Measurements from ENCODE around the gene HLA-DMB. TPM values are rescaled to one million over a fixed set of nuclear protein-coding genes. Genes with fewer than 3 reads are reported as not detected.

HLA-DMB gene
- 0.22 and 0.34 TPM in 2 replicates for total RNA-seq

DNA sequence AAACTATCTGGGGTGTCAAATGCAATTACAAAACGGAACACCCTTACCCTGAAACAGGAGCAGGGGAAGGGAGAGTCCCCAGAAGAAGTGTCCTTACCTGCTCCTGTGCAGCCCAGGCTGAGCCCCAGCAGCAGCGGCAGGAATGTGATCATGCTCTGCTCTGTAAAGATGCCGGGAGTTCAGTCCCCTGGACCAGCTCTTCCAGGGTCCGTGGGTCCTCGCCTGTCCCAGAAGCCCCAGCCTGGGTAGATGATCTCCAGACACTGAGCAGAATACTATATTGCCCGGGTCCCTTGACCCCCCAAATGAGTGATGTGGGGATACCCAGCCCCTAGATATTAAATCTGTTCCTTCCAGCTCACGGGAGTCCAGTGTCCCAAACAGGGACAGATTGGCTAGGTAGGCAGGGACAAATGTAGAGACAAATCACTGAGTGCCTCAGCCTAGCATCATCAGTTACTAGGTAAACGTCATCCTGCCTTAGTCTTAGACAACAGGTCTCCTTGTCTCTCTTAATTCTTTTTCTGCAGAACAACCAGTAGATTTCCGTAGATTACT lies at the start of gene HLA-DMB:
HLA-DMB (minus strand) TSS at position 373 of the 558 bp plus-strand sequence; CDS start at position 152, 221 bp downstream.

DNA sequence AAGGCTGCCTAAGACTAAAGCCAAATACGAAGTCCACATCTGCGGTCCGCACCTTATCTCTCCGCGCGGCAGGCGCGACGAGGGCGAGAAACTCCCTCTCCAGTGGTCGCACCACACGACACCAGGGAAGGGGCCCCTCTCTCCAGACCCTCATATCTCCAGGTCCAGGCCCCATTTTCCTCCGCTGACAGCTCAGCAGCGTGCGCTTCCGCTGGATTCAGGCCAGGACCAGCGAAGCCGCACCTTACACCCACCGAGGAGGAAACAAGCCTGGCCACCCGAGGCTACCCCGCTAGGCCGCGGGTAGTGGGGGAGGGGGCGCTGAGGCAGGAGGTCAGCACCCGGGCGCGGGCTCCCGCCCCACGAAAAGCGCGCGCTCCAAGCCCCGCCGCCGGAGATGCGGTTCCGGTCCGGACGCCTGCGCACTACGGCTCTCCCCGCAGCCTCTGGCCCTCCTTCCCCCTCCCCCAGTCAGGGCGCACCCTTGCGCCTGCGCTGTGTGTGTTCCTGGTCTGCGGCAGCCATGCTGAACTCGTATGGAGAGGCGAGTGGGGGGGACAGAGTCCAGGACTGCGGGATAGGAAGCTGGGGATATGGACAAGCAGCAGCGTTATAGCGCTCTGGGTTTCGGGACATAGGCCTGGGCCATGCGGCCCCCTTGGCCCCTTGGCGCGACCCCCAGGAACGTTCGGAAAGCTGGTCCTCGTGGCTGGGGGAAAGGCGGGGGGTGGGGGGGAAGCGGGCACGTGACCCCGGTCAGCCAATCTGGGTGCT lies 27.5 kb upstream of the HLA-DMB start, which contains the start of gene BRD2:
BRD2 (plus strand) TSS at position 502 of the 774 bp plus-strand sequence. CDS start 4,305 bp downstream, outside the sequence.

DNA sequence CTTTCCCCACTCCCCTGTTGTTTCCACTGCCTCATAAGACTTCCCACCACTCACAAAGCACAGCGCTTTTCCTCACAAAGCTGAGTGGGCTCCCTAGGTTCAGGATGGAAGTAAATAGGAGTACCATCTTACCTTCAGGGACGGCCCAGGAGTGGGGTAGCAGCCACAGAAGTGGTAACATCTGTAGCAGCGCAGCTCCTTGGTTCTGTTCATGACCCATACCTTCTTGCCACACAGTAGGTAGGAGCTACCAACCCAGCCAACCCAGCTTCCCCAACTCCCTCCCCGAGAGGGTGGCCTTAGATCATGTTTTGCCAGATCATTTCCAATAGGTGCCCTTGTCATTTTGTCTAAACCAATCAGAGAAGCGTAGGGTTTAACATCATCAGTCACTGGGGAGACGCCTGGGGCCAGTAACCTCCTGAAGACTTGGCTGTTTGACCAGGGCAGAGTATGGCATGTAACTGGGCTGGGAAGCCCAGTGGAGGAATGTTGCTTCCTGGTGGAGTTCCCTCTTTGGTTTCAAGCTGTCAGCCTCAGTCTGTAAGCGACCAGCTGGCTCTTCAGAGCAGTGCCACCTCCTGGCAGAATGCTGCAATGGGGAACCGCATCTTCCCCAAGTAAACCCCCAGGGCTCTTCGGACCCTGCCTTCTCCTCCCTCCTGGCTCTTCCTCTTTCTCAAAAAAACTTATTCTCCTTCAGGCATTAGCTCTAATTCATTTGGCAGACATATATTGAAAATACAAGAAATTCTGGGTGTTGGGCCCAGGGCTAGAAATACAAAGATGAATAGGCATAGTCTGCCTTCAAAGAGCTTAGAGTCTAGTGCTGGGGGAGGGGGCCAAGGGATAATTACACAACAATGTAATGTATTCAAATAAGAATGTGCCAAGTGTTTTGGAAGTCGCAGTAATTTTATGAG lies 12.2 kb upstream of the HLA-DMB start, which contains the start of gene HLA-DMA:
HLA-DMA (minus strand) TSS at position 281 of the 923 bp plus-strand sequence; CDS start at position 220, 61 bp downstream.

Other genes with a start within 250 kb of the HLA-DMB start
- not detected in 2 replicates for gene HLA-DQA2, start 199.6 kb downstream of the HLA-DMB start, total RNA-seq
- not detected in 2 replicates for gene HLA-DQB2, start 177.5 kb downstream of the HLA-DMB start, total RNA-seq
- not detected in 2 replicates for gene HLA-DOB, start 124.0 kb downstream of the HLA-DMB start, total RNA-seq
- 17.6 and 34.9 TPM in 2 replicates for gene TAP2, start 102.3 kb downstream of the HLA-DMB start, total RNA-seq
- gene PSMB8, start 97.0 kb downstream of the HLA-DMB start, total RNA-seq, result 66.2 and 77.1 TPM in 2 replicates
- gene TAP1, start 87.3 kb downstream of the HLA-DMB start, total RNA-seq, result 25.8 and 33.4 TPM in 2 replicates
- gene PSMB9, start 86.8 kb downstream of the HLA-DMB start, total RNA-seq, result 22.7 and 27.8 TPM in 2 replicates
- gene HLA-DMA, start 12.1 kb upstream of the HLA-DMB start, total RNA-seq, result 0.43 and 1.0 TPM in 2 replicates
- gene BRD2, start 27.6 kb upstream of the HLA-DMB start, total RNA-seq, result 48.1 and 59.9 TPM in 2 replicates
- gene HLA-DOA, start 68.6 kb upstream of the HLA-DMB start, total RNA-seq, result not detected in 2 replicates
- 4.6 and 6.9 TPM in 2 replicates for gene HLA-DPA1, start 132.6 kb upstream of the HLA-DMB start, total RNA-seq
- gene HLA-DPB1, start 135.0 kb upstream of the HLA-DMB start, total RNA-seq, result 10.0 and 16.6 TPM in 2 replicates

Measured in dermis lymphatic vessel endothelial cell (primary cell).